Panc1 (cell line): Measurements from ENCODE around the gene MSH2. TPM values are rescaled to one million over a fixed set of nuclear protein-coding genes. Genes with fewer than 3 reads are reported as not detected.

ENCODE experiments used
- ATAC-seq: fragments of 200-7000 bp; cut with Tn5 transposase; 2 replicates; pipeline ENCODE4 v1.9.1; 2020; ENCODE audit warnings: mild to moderate bottlenecking, moderate library complexity
- BruUV-seq: library from RNA; stranded (reverse); fragments of 400-500 nt; replicated peaks from 2 replicates; lab custom pipeline; 2021; lab: Mats Ljungman, UMichigan
- CTCF ChIA-PET: fragments of 300-600 bp; sonication (Branson Sonifier 250); formaldehyde crosslinking; loops from one replicate; lab custom pipeline; 2022; ENCODE audit warnings: antibody characterized with exemption; lab: Charles Lee
- POLR2A ChIA-PET: fragments of 300-600 bp; sonication (Branson Sonifier 250); formaldehyde crosslinking; loops from one replicate; lab custom pipeline; 2022; ENCODE audit warnings: antibody characterized with exemption; lab: Charles Lee
- DNase-seq: peaks from one replicate; pipeline ENCODE4 v3.0.0-alpha.2; 2010; ENCODE audit warnings: low read depth, low spot score
- H3K27ac ChIP-seq: 2 replicates; pipeline ENCODE4 v1.5.1; 2011; ENCODE audit warnings: mild to moderate bottlenecking, low read length, inconsistent platforms
- H3K27me3 ChIP-seq: fragments of 200-500 bp; sonication (Bioruptor generic); 2 replicates; pipeline ENCODE4 v1.6.0; 2014; ENCODE audit warnings: low read length, inconsistent platforms; ENCODE audit not compliant: control insufficient read depth, insufficient read depth
- H3K36me3 ChIP-seq: fragments of 200-500 bp; sonication (Bioruptor generic); 2 replicates; pipeline ENCODE4 v1.5.1; 2014; ENCODE audit warnings: inconsistent platforms, mild to moderate bottlenecking, low read length, moderate library complexity; ENCODE audit not compliant: control insufficient read depth, insufficient read depth
- H3K4me1 ChIP-seq: 2 replicates; pipeline ENCODE4 v1.5.1; 2011; ENCODE audit warnings: inconsistent platforms, mild to moderate bottlenecking, low read length, moderate library complexity; ENCODE audit not compliant: control insufficient read depth, insufficient read depth
- H3K4me3 ChIP-seq, 2 experiments: 2 replicates each; pipeline ENCODE4 v1.5.1; 2011 to 2012; ENCODE audit warnings: low read depth in 2 of 2, low read length in 2 of 2, mild to moderate bottlenecking in 2 of 2, inconsistent platforms in 1 of 2, moderate library complexity in 1 of 2
- H3K9me3 ChIP-seq: fragments of 200-500 bp; sonication (Bioruptor generic); 2 replicates; pipeline ENCODE4 v1.5.1; 2014; ENCODE audit warnings: low read depth, mild to moderate bottlenecking, inconsistent platforms, low read length, moderate library complexity; ENCODE audit not compliant: control insufficient read depth, insufficient read depth
- POLR2AphosphoS5 ChIP-seq: IDR thresholded peaks from 2 replicates; pipeline ENCODE4 v1.6.1; 2012; ENCODE audit warnings: mild to moderate bottlenecking, low read depth, low read length, moderate library complexity
- SIN3A ChIP-seq: IDR thresholded peaks from 2 replicates; pipeline ENCODE4 v1.6.1; 2012; ENCODE audit warnings: low read depth, mild to moderate bottlenecking, low read length, moderate library complexity, borderline replicate concordance; ENCODE audit not compliant: insufficient read depth
- TCF7L2 ChIP-seq: IDR thresholded peaks from 2 replicates; pipeline ENCODE4 v1.6.1; 2011; ENCODE audit warnings: mild to moderate bottlenecking, low read depth, low read length, inconsistent platforms
- in situ Hi-C: cut with HindIII; loops from 2 replicates; pipeline ENCODE4 v1.10.0; 2016; ENCODE audit warnings: low sequenced_read_pairs, low pct_unique_long_range_greater_than_20kb
- intact Hi-C: fragments of 100-400 bp; cut with micrococcal nuclease; formaldehyde crosslinking; loops from one replicate; pipeline ENCODE4 v1.10.0; 2022; ENCODE audit not compliant: unreplicated experiment
- total RNA-seq: library from RNA; stranded (reverse); gene quantifications from one replicate; pipeline ENCODE4 v1.2.1, GENCODE V29; 2021; ENCODE audit not compliant: unreplicated experiment
- TF ChIP-seq, protein P1 (sequence below), 2 experiments: IDR thresholded peaks; 2 replicates each; pipeline ENCODE4 v1.6.1; 2011 to 2012; ENCODE audit warnings: low read depth in 2 of 2, control low read depth in 1 of 2, low read length in 1 of 2, mild to moderate bottlenecking in 1 of 2, moderate library complexity in 1 of 2; ENCODE audit not compliant: insufficient read depth in 1 of 2
- TF ChIP-seq, protein P2 (sequence below): fragments of 450-650 bp; IDR thresholded peaks from 2 replicates; pipeline ENCODE4 v1.5.1; 2017; ENCODE audit warnings: mild to moderate bottlenecking

MSH2 gene
- total RNA-seq, 1 experiment from 2014 or later, result 72.2 TPM

DNA sequence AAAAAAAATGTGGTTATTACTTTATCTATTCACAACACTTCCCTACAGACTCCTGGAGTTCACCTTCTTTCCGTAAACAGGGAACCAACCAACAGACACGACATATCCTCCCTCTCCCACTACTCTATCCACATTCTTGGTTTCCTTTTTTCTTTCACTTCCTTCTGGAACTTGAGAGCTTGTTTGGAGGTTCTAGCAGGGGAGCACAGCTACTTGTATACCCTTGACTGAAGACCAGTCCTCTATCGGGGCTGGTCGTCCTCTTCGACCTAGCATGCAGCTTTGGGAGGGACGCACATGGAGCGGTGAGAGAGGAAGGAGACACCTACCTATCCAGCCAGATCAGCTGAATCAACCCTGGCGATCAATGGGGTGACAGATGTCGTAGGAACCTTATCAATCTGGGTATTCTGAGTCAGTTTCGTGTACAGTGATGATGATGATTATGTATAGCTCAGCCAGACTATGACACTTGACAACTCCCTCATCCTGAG is 43.5 kb upstream of the MSH2 start:
- Histone ChIP-seq H3K9me3 (no peaks in the 10 kb centered on the region), H3K27me3 (no peaks in the 10 kb centered on the region), H3K4me3 (no peak overlapping the region), H3K36me3 (no peaks in the 10 kb centered on the region), H3K27ac (no peak overlapping the region), H3K4me1 (peaks cover 2% of the 10 kb centered on the region; the same call in 1 of the 2 replicates)
- intact Hi-C loops, result no loop called here
- ATAC-seq (no peak), DNase-seq (no peak)
- ChIA-PET POLR2A (no interaction called here), CTCF (interaction anchor here (0.7 kb wide), 1 partner anchor 48 kb away, joined by 5 read pairs; no protein-coding TSS in a partner anchor)
- no TSS peak for BruUV-seq
- TF ChIP-seq SIN3A, result no peak
- TF ChIP-seq, protein P1, sequence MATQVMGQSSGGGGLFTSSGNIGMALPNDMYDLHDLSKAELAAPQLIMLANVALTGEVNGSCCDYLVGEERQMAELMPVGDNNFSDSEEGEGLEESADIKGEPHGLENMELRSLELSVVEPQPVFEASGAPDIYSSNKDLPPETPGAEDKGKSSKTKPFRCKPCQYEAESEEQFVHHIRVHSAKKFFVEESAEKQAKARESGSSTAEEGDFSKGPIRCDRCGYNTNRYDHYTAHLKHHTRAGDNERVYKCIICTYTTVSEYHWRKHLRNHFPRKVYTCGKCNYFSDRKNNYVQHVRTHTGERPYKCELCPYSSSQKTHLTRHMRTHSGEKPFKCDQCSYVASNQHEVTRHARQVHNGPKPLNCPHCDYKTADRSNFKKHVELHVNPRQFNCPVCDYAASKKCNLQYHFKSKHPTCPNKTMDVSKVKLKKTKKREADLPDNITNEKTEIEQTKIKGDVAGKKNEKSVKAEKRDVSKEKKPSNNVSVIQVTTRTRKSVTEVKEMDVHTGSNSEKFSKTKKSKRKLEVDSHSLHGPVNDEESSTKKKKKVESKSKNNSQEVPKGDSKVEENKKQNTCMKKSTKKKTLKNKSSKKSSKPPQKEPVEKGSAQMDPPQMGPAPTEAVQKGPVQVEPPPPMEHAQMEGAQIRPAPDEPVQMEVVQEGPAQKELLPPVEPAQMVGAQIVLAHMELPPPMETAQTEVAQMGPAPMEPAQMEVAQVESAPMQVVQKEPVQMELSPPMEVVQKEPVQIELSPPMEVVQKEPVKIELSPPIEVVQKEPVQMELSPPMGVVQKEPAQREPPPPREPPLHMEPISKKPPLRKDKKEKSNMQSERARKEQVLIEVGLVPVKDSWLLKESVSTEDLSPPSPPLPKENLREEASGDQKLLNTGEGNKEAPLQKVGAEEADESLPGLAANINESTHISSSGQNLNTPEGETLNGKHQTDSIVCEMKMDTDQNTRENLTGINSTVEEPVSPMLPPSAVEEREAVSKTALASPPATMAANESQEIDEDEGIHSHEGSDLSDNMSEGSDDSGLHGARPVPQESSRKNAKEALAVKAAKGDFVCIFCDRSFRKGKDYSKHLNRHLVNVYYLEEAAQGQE (IDR thresholded peaks at IDR 0.05; ENCODE audit: insufficient read depth in 1 of 2, low read depth in 2 of 2, low read length in 1 of 2), result no peak
- TF ChIP-seq POLR2AphosphoS5, result no peak
- no peak for TF ChIP-seq TCF7L2
- TF ChIP-seq, protein P2, sequence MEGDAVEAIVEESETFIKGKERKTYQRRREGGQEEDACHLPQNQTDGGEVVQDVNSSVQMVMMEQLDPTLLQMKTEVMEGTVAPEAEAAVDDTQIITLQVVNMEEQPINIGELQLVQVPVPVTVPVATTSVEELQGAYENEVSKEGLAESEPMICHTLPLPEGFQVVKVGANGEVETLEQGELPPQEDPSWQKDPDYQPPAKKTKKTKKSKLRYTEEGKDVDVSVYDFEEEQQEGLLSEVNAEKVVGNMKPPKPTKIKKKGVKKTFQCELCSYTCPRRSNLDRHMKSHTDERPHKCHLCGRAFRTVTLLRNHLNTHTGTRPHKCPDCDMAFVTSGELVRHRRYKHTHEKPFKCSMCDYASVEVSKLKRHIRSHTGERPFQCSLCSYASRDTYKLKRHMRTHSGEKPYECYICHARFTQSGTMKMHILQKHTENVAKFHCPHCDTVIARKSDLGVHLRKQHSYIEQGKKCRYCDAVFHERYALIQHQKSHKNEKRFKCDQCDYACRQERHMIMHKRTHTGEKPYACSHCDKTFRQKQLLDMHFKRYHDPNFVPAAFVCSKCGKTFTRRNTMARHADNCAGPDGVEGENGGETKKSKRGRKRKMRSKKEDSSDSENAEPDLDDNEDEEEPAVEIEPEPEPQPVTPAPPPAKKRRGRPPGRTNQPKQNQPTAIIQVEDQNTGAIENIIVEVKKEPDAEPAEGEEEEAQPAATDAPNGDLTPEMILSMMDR, result no peak
- in situ Hi-C loops, result no loop called here

DNA sequence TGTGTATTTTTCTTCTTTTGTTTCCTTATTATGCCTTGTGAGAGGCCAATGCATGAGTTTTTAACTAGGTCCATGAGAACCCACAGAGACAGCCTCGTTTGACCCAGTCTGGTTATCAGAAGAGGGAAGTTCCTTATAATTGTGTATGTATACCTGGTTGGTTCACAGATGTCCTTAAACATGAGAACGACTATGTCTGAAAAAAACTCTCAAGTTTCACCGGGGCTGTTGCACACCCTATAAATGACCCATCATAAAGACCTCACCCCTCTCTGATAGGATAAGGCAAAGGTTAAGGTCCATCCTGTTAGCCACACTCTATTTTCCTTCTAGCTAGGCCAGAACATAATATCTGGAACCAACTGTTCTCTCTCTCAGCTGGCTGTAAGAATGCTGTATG is 42.7 kb upstream of the MSH2 start:
- no peaks in the 10 kb centered on the region for H3K36me3 ChIP-seq
- no peak for DNase-seq
- TF ChIP-seq, protein P1 (IDR thresholded peaks at IDR 0.05; ENCODE audit: insufficient read depth in 1 of 2, low read depth in 2 of 2, low read length in 1 of 2), result no peak
- no peak for TF ChIP-seq TCF7L2
- no peak for TF ChIP-seq SIN3A
- TF ChIP-seq, protein P2, result no peak
- TF ChIP-seq POLR2AphosphoS5, result no peak
- ChIA-PET CTCF (interaction anchor here (0.7 kb wide), 1 partner anchor 47 kb away, joined by 5 read pairs; no protein-coding TSS in a partner anchor), POLR2A (no interaction called here)
- in situ Hi-C loops, result no loop called here
- BruUV-seq, result no TSS peak
- no peak overlapping the region for H3K27ac ChIP-seq
- intact Hi-C loops, result no loop called here
- no peaks in the 10 kb centered on the region for H3K4me1 ChIP-seq
- no peak for ATAC-seq
- no peaks in the 10 kb centered on the region for H3K27me3 ChIP-seq
- no peak overlapping the region for H3K4me3 ChIP-seq
- no peaks in the 10 kb centered on the region for H3K9me3 ChIP-seq
